ENCODE results near the gene SEMA6C. TPM values are rescaled to one million over a fixed set of nuclear protein-coding genes. Genes with fewer than 3 reads are reported as not detected.

The SEMA6C gene
- total RNA-seq, 1 experiment from 2014 or later = 8.2 TPM

- H3K4me1 ChIP-seq (ENCODE audit: control insufficient read depth in 1 of 2, insufficient read depth in 2 of 2, low read length in 2 of 2) = peaks cover 2 to 6% of the 10 kb centered on the region in 2 experiments; a peak in 3 of 4 replicates
- no peaks in the 10 kb centered on the region for H3K9me3 ChIP-seq (ENCODE audit: control insufficient read depth in 1 of 2, insufficient read depth in 1 of 2, low read depth in 1 of 2, low read length in 2 of 2)
- ATAC-seq = peak; percentile 82
- intact Hi-C loops (cut with micrococcal nuclease) = loop anchor here (1.0 kb wide), 3 partner anchors 57 to 132 kb away; no protein-coding TSS in a partner anchor
- H4K20me1 ChIP-seq (ENCODE audit: insufficient read depth) = no peaks in the 10 kb centered on the region
- H3K9ac ChIP-seq (ENCODE audit: low read length) = no peak within 1 kb of the TSS
- H3K36me3 ChIP-seq (ENCODE audit: control insufficient read depth in 1 of 2, insufficient read depth in 2 of 2, low read length in 2 of 2) = peaks cover 0 to 9% of the 10 kb centered on the region in 2 experiments; a peak in 2 of 4 replicates
- no TSS peak for BruUV-seq (replicated peaks)
- H3K79me2 ChIP-seq (ENCODE audit: insufficient read depth, low read length) = no peaks in the 10 kb centered on the region
- CTCF ChIA-PET = interaction anchor here (0.7 to 5.8 kb wide), 4 partner anchors 14 to 150 kb away, joined by 3 to 63 read pairs (median 3); partner anchors contain the start of gene MINDY1
- DNase-seq (ENCODE audit: low read depth, low spot score) = no peak
- H3K9me2 ChIP-seq (ENCODE audit: insufficient read depth) = no peaks in the 10 kb centered on the region
- H3K4me2 ChIP-seq (ENCODE audit: low read length) = no peak within 1 kb of the TSS; the same call in 1 of the 2 replicates
- TF ChIP-seq SRF (IDR thresholded peaks at IDR 0.05; ENCODE audit: low read depth) (no peak), ZFX (IDR thresholded peaks at IDR 0.05) (no peak), YY1 (IDR thresholded peaks at IDR 0.05; ENCODE audit: extremely low read depth, insufficient replicate concordance, low read depth, low read length) (no peak), ELF1 (IDR thresholded peaks at IDR 0.05; ENCODE audit: borderline replicate concordance, low read depth) (no peak), EZH2phosphoT487 (IDR thresholded peaks at IDR 0.05; ENCODE audit: borderline replicate concordance) (no peak), ZBTB33 (IDR thresholded peaks at IDR 0.05; ENCODE audit: extremely low read depth, insufficient replicate concordance, low read length) (no peak)
- no peak within 1 kb of the TSS for H3K27ac ChIP-seq (ENCODE audit: low read depth, low read length)
- RAD21 ChIA-PET (ENCODE audit: low non-redundant PET in 1 of 2, low total read pairs in 2 of 2, uncharacterized antibody in 2 of 2, unreplicated experiment in 2 of 2) = no interaction called here
- H3K4me3 ChIP-seq (replicated peaks in 1 of 2; ENCODE audit: low read depth in 1 of 2, low read length in 2 of 2) = no peak within 1 kb of the TSS
- POLR2A ChIA-PET = no interaction called here
- H2AFZ ChIP-seq (ENCODE audit: low read depth, low read length, poor library complexity, severe bottlenecking) = no peak within 1 kb of the TSS
- H3K27me3 ChIP-seq (ENCODE audit: insufficient read depth, low read length) = no peaks in the 10 kb centered on the region
These were observed 10.0 kb upstream of the SEMA6C start, which contains the start of gene TNFAIP8L2 for GRCh38 chr1:151156515-151156819. TNFAIP8L2 (plus strand) TSS chr1:151156649; CDS start chr1:151158698, 2,049 bp downstream.

GRCh38 chr1:151147665-151148064 lies 1.2 kb upstream of the SEMA6C start:
- Histone ChIP-seq H3K27me3 (ENCODE audit: insufficient read depth, low read length) (no peaks in the 10 kb centered on the region), H3K4me3 (replicated peaks in 1 of 2; ENCODE audit: low read depth in 1 of 2, low read length in 2 of 2) (no peak overlapping the region), H3K4me1 (ENCODE audit: control insufficient read depth in 1 of 2, insufficient read depth in 2 of 2, low read length in 2 of 2) (peaks cover 8 to 17% of the 10 kb centered on the region in 2 experiments; a peak in 3 of 4 replicates), H3K4me2 (ENCODE audit: low read length) (no peak overlapping the region), H3K9me3 (ENCODE audit: control insufficient read depth in 1 of 2, insufficient read depth in 1 of 2, low read depth in 1 of 2, low read length in 2 of 2) (no peaks in the 10 kb centered on the region), H3K9me2 (ENCODE audit: insufficient read depth) (no peaks in the 10 kb centered on the region), H3K9ac (ENCODE audit: low read length) (no peak overlapping the region), H3K79me2 (ENCODE audit: insufficient read depth, low read length) (no peaks in the 10 kb centered on the region), H3K36me3 (ENCODE audit: control insufficient read depth in 1 of 2, insufficient read depth in 2 of 2, low read length in 2 of 2) (no peaks in the 10 kb centered on the region), H3K27ac (ENCODE audit: low read depth, low read length) (no peak overlapping the region), H2AFZ (ENCODE audit: low read depth, low read length, poor library complexity, severe bottlenecking) (no peak overlapping the region), H4K20me1 (ENCODE audit: insufficient read depth) (no peaks in the 10 kb centered on the region)
- BruUV-seq (replicated peaks) = no TSS peak
- intact Hi-C loops (cut with micrococcal nuclease) = no loop called here
- ChIA-PET RAD21 (ENCODE audit: low non-redundant PET in 1 of 2, low total read pairs in 2 of 2, uncharacterized antibody in 2 of 2, unreplicated experiment in 2 of 2) (no interaction called here), CTCF (interaction anchor here (1.7 kb wide), 1 partner anchor 48 kb away, joined by 7 read pairs; no protein-coding TSS in a partner anchor), POLR2A (no interaction called here)
- DNase-seq (ENCODE audit: low read depth, low spot score) (no peak), ATAC-seq (no peak)
- TF ChIP-seq EGR1 (IDR thresholded peaks at IDR 0.05; ENCODE audit: low read depth) = no peak
- no peak for TF ChIP-seq CEBPB (IDR thresholded peaks at IDR 0.05; ENCODE audit: low read depth)
- no peak for TF ChIP-seq YY1 (IDR thresholded peaks at IDR 0.05; ENCODE audit: extremely low read depth, insufficient replicate concordance, low read depth, low read length)
- no peak for TF ChIP-seq MAX (IDR thresholded peaks at IDR 0.05)
- TF ChIP-seq RAD21 (IDR thresholded peaks at IDR 0.05; ENCODE audit: low read depth) = no peak
- TF ChIP-seq ZNF274 (IDR thresholded peaks at IDR 0.05; ENCODE audit: low read depth, low read length) = no peak
- no peak for TF ChIP-seq ZFX (IDR thresholded peaks at IDR 0.05)
- TF ChIP-seq POLR2AphosphoS5 (IDR thresholded peaks at IDR 0.05; ENCODE audit: low read depth, low read length) = no peak
- TF ChIP-seq ELF1 (IDR thresholded peaks at IDR 0.05; ENCODE audit: borderline replicate concordance, low read depth) = no peak
- no peak for TF ChIP-seq SIN3A (IDR thresholded peaks at IDR 0.05; ENCODE audit: low read depth)

Measured in HCT116 (cell line).